ENCODE results near the gene KCNA3. TPM values are rescaled to one million over a fixed set of nuclear protein-coding genes. Genes with fewer than 3 reads are reported as not detected.
A peak's percentile ranks its signal among the peaks of the same experiment; 100 is the strongest.

Gene KCNA3
- total and polyA plus RNA-seq, 8 donors = 0.73 to 11.9 (median 3.3) TPM; not detected in 4

GRCh38 chr1:110634455-110635311 is 40.1 kb downstream of the KCNA3 start:
- Histone ChIP-seq H3K9me3 (no peaks in the 10 kb centered on the region), H3K27ac (peak overlapping the region in 3 of 5 donors; percentile 21 to 47 (median 47)), H3K27me3 (peaks cover 0 to 22% (median 9%) of the 10 kb centered on the region in 3 donors), H3K4me3 (no peak overlapping the region), H3K4me1 (peaks cover 0 to 19% (median 13%) of the 10 kb centered on the region in 4 donors), H3K36me3 (no peaks in the 10 kb centered on the region)
- TF ChIP-seq EP300 (IDR thresholded peaks at IDR 0.05) (peak; percentile 63), POLR2A (IDR thresholded peaks at IDR 0.05) (no peak), POLR2AphosphoS5 (IDR thresholded peaks at IDR 0.05) (peak; percentile 51 to 81 (median 68))
- TF ChIP-seq, protein P1, sequence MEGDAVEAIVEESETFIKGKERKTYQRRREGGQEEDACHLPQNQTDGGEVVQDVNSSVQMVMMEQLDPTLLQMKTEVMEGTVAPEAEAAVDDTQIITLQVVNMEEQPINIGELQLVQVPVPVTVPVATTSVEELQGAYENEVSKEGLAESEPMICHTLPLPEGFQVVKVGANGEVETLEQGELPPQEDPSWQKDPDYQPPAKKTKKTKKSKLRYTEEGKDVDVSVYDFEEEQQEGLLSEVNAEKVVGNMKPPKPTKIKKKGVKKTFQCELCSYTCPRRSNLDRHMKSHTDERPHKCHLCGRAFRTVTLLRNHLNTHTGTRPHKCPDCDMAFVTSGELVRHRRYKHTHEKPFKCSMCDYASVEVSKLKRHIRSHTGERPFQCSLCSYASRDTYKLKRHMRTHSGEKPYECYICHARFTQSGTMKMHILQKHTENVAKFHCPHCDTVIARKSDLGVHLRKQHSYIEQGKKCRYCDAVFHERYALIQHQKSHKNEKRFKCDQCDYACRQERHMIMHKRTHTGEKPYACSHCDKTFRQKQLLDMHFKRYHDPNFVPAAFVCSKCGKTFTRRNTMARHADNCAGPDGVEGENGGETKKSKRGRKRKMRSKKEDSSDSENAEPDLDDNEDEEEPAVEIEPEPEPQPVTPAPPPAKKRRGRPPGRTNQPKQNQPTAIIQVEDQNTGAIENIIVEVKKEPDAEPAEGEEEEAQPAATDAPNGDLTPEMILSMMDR (IDR thresholded peaks at IDR 0.05) = no peak
- DNase-seq = peak; percentile 66 to 70
- WGBS, 5 donors = 28 to 56% (median 41%) methylated on average over 6 to 7 of the region's 7 CpGs
- intact Hi-C loops (cut with DNase I; ENCODE audit: low total_unique reads) = loop anchor here (5.0 kb wide), 1 partner anchor 133 kb away; no protein-coding TSS in a partner anchor

GRCh38 chr1:110634086-110634454 is 40.7 kb downstream of the KCNA3 start:
- Histone ChIP-seq H3K36me3 (no peaks in the 10 kb centered on the region), H3K4me3 (no peak overlapping the region), H3K4me1 (peaks cover 0 to 19% (median 13%) of the 10 kb centered on the region in 4 donors), H3K27ac (peak overlapping the region in 3 of 5 donors; percentile 21 to 47 (median 47)), H3K27me3 (peaks cover 0 to 21% (median 9%) of the 10 kb centered on the region in 3 donors), H3K9me3 (no peaks in the 10 kb centered on the region)
- no peak for DNase-seq
- TF ChIP-seq, protein P1 (IDR thresholded peaks at IDR 0.05) = no peak
- TF ChIP-seq POLR2AphosphoS5 (IDR thresholded peaks at IDR 0.05) (no peak), POLR2A (IDR thresholded peaks at IDR 0.05) (no peak), EP300 (IDR thresholded peaks at IDR 0.05) (no peak)
- 74 to 93% (median 81%) methylated on average over 1 of the region's 1 CpG for WGBS, 5 donors
- intact Hi-C loops (cut with DNase I; ENCODE audit: low total_unique reads) = loop anchor here (5.0 kb wide), 1 partner anchor 133 kb away; no protein-coding TSS in a partner anchor

DNA sequence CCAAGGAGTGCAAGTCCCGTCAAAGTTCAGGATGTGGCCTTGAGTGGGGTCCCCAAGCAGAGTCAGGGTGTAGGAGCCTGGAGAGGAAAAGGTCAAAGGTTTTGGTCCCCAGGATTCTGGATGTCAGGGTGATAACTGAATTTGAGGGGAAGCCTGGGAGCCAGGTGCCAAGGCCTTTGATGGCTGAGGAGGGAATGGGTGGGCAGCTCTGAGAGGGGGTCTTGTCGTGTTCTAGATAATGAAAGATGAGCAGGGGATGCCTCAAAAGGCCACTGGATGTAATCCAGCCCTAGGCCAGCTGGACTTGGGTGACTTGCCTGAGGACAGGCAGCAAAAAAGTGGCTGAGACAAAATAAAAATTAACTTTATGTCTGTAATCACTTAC is 41.1 kb downstream of the KCNA3 start:
- WGBS, 5 donors = 67 to 79% (median 72%) methylated on average over 2 of the region's 2 CpGs

More for the DNA sequence above, 41.1 kb downstream of the KCNA3 start:
- TF ChIP-seq POLR2A (IDR thresholded peaks at IDR 0.05) (no peak), EP300 (IDR thresholded peaks at IDR 0.05) (no peak), POLR2AphosphoS5 (IDR thresholded peaks at IDR 0.05) (no peak)
- TF ChIP-seq, protein P1 (IDR thresholded peaks at IDR 0.05) = no peak
- intact Hi-C loops (cut with DNase I; ENCODE audit: low total_unique reads) = loop anchor here (5.0 kb wide), 1 partner anchor 134 kb away; no protein-coding TSS in a partner anchor
- H3K9me3 ChIP-seq = no peaks in the 10 kb centered on the region
- H3K27me3 ChIP-seq = peaks cover 0 to 18% (median 9%) of the 10 kb centered on the region in 3 donors
- H3K4me3 ChIP-seq = no peak overlapping the region
- H3K4me1 ChIP-seq = peaks cover 0 to 19% (median 13%) of the 10 kb centered on the region in 4 donors
- DNase-seq = no peak
- H3K36me3 ChIP-seq = no peaks in the 10 kb centered on the region
- H3K27ac ChIP-seq = peak overlapping the region in 1 of 5 donors; percentile 45

Data from stomach (tissue), 9 donors.